OCI-M2 (cell line): Measurements from ENCODE around the gene UBE2O.
"Not testable (repeated sequence)": the region's sequence is repeated elsewhere in the genome, so short reads cannot be mapped to it uniquely, and the experiment has no call there.

Experiments
- DNase-seq: peaks from one replicate; lab custom pipeline; 2025; ENCODE audit not compliant: unreplicated experiment; lab: John Stamatoyannopoulos, UW

The UBE2O gene

DNA sequence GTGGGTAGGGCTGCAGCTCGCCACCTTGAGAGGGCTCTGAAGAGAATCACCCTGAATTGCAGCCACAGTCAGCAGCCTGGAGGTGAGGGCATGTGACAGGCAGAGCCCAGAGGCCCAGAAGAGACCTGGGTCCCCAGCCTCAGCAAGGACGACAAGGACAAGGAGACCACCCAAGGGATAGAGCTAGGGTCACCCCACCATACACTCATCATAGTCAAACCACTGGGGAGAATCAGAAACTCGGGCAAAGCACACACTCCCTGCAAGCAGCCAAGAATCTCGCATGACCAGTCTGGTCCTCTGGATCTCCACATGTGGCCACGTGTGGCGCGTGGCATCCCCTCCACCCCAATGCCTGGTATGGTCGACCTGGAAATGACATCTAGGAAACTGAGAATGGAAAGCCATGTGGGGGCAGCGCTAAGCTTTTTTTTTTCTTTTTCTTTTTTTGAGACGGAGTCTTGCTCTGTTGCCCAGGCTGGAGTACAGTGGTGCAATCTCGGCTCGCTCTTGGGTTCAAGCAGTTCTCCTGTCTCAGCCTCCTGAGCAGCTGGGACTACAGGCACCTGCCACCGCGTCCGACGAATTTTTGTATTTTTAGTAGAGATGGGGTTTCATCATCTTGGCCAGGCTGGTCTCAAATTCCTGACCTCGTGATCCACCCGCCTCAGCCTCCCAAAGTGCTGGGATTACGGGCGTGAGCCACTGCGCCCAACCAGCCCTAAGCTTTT, 73.1 kb downstream of the UBE2O start:
- no peak for DNase-seq

DNA sequence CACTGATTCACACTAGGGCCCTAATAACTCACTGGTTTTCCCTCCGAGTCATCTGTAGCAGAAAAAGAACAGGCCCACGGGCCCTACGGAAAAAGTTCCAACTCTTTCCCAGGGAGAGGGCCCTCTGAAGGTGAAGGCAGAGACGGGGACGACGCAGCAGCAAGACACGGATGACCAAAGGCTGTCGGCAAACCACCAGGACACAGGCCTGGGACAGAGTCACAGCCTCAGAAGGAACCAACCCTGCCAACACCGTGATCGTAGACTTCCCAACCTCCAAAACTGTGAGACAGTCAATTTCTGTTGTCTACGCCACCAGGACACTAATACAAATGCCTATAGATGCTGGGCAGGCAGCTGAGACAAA, 73.7 kb downstream of the UBE2O start:
- DNase-seq: no peak

DNA sequence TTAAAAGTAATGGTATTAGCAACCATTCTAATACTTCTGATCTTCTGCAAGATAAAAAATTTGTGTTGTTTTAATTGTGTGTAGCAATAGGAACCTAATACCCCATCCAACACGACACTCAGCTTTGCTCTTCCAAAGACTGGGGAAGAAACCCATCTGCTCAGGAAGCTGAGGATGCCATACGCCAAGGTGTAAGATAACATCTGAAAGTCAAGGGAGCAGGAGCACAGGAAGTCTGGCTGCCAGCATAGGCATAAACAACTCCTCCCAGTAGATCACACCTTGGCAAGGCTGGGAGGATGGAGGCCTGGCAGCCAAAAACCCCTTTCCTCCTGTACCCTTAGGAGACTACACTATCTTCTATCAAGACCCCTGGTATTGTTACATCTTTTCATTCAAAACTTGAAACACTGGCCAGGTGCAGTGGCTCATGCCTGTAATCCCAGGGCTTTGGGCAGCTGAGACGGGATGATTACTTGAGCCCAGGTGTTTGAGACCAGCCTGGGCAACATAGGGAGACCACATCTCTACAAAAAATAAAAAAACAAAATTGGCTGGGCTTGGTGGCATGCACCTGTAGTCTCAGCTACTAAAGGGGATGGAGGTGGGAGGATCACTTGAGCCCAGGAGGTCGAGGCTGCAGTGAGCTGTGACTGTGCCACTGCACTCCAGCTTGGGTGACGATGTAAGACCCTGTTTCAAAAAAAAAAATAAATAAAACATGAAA, 74.2 kb downstream of the UBE2O start:
- no peak for DNase-seq

DNA sequence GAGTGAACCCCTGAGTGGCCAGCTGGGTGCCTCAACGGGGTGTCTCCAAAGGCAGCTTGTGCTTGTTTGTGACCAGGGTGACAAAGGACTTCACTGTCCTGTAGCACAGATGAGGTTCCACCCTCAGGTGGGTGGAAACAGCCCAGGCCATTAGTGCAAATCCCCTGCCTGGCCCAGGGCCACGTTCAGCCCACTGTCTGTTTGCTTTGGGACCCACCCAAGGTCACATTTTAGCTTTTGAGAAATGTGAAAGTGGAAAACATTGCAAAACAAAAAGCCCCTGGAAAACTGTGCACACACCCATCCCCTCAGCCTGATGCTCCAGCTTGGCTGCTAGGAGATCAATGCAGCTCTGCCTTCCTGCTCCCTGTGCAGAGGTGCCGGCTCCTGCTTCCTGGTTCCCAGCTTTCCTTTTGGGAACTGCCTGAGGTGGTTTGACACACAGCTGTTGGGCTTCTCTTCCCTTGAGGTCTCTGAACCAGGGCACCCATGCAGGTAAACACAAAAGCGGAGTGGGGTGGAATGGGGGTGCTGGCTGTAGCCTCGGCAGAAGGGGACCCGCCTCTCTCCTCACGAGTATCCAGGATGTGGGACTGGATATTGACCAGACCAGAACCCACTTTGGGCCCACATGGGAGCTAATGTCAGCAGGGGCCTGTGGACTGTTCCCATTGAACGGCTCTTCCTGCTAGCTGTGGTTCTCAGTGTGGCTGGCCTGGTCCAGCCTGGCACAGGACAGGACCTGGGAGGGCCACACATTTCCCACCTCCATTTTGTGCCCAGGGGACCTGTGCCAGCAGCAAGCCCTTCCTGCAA, 76.4 kb downstream of the UBE2O start:
- DNase-seq: no peak

DNA sequence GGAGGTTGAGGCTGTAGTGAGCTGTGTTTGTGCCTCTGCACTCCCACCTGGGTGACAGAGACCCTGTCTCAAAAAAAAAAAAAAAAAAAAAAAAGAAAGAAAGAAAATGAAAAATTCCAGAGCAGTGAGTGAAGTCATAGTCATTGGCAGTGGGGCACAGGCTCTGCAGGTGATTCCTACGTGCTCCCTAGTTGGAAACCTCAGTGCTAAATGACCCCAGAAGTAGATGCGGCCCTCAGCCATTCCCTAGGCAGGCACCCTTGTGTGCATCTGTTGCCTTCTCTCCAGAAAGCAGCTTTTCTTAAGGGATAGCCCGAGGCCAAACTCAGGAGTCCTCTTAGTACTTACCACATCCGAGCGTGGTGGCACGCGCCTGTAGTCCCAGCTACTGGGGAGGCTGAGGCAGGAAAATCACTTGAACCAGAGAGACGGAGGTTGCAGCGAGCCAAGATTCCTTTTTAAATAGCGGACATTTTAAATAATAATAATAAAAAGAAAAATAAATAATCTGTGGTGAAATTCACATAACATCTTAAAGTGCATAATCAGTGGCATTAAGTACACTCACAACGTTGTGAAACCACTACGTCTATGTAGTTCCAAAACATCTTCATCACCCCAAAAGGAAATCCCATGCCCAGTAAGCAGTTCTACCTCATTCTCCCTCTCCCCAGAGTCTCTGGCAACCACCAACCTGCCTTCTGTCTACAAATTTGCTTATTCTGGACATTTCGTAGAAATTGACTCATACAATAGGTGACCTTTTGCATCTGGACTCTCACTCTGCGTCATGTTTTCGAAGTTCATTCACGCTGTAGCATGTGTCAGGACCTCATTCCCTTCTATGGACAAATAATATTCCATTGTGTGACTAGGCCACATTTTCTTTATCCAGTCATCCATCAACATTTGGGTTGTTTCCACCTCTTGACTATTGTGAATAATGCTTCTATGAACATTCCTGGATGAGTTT, 81.0 kb downstream of the UBE2O start:
- DNase-seq: no peak

DNA sequence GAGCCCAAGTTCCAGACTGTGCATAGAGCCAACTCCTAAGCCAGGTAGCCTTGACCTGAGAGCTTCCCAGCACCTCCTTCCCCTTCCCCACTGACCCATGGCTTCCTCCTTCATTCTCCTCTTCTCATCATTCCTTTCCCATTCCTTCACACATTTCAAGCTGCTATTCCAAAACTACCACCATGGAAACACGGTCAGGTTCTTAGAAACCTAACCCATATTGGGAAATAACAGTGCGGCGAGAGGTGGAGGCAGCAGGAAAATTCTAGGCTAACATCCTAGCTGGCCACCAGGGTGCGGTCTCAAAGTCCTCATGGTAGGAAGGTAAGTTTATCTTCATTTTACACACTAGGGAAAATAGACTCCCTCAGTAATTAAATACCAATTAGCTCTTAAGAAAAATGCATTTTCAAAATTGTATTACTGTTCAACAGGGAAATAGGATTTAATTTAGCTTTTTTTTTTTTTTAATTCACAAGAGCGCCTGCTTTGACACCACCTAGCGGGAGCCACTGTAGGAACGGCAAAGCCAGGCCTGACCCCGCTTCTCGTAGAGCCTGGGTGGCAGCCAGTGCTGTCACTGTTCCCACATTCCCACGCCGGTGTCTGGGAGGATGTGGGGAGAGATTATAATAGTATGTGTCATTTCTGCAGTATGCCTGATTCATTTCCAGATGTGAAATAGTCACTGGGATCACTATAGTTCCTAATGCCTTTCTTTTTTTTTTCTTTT, 82.5 kb downstream of the UBE2O start:
- no peak for DNase-seq

DNA sequence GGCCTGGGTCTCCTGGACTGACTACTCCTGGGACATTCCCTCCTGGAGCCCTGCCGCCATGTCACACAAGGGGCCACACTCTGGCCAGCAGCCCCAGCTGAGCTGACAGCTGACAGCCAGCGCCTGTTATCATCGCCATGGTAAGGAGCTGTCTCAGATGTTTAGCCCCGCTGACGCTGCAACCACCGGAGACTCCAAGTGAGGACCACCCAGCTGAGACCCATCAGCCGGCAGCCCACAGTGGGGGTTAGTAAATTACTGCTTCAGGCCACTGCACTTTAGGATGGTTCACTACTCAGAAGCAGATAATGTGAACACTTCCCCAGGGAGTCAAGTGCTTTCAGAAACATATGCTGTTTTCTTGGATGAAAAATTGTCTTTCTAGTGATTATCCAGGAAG, 83.1 kb downstream of the UBE2O start:
- no peak for DNase-seq

DNA sequence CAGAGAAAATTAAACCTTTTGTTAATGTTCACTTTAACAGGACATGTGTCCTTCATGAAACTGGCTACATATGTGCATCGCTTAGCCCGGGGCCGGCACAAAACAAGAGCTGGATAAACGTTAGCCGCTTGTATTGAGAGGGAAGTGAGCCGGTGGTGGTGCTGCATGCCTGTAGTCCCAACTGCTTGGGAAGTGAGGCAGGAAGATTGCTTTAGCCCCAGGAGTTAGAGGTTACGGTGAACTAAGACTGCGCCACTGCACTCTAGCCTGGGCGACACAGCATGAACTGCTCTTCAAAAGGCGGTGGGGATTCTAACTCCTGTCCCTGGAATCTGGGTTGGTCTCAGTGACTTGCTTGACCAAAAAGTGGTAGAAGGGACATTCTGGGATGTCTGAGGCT, 83.6 kb downstream of the UBE2O start:
- DNase-seq: no peak

DNA sequence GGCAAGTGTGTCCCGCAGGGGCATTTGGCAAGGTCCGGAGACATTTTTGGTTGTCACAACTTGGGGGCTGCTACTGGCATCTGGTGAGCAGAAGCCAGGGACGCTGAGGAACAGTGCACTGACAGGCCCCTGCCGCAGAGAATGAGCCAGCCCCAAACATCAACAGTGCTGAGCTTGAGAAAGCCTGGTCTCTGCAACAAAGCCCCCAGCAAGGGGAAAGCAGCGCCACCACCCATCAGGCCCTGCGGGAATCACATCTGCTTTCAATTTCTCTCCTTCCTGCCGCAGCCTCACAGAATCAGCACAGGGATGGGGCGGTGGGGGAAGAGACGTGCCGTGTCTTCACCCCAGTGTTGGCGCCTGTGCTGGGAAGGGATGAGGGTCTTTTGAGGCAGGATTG, 84.4 kb downstream of the UBE2O start:
- no peak for DNase-seq

DNA sequence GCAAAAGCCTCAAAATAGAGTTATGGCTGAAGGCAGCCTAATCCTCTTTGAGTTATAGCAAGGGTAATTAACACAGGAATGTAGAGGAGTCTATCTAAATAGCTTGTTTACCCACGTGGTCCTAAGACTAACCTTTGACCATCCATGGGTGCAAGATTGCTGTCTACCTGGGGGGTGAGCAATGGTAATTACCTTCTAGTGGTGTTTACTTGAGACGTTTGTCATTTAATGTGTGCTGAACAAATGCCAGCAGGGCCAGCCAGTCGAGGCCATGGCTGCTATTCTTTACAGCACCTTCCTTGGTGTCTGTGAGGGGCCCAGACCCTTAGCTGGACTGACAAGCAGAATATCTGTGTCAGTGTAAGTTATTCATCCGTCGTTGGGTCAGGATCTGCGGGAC, 85.3 kb downstream of the UBE2O start:
- no peak for DNase-seq

DNA sequence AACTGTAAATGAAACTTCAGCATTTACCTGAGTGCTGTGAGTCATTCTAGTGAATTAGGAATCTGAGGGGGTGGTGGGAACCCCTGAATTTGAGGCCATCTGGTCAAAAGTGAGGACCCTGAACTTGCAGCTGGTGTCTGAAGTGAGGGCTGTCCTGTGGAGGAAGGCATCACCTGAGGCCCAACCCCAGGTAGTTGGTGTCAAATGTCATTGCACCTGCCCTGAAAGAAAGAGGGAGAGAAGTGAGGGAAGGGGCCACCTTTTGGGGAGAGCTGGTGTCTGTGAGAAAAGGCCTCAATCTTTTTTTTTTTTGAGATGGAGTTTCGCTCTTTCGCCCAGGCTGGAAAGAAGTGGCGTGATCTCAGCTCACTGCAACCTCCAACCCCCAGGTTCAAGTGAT, 86.7 kb downstream of the UBE2O start:
- DNase-seq: no peak

DNA sequence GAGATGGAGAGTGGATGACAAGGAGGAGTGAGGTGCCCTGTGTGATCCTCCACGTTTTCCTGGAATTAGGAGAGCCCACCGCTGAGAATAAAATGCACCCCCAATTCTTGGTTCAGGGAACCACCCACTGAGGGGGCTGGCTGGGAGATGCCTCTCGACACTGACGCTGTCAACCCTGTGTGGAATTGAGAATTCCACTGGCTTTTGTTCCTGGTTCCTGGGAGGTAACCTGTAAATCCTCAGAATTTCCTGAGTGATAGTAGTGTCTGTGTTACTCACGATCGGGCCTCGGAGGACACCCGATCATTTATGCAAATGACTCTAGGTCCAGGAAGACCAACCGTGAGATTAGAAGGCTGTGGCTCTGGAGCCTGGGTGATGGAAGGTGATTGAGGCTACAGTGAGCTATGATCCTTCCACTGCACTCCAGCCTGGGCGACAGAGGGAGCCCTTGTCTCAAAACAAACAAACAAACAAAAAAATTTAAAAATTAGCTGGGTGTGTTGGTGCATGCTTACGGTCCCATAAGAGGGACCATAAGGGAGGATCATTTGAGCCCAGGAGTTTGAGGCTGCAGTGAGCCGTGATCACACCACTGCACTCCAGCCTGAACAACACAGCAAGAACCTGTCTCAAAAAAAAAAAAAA, 87.6 kb downstream of the UBE2O start:
- DNase-seq: no peak

DNA sequence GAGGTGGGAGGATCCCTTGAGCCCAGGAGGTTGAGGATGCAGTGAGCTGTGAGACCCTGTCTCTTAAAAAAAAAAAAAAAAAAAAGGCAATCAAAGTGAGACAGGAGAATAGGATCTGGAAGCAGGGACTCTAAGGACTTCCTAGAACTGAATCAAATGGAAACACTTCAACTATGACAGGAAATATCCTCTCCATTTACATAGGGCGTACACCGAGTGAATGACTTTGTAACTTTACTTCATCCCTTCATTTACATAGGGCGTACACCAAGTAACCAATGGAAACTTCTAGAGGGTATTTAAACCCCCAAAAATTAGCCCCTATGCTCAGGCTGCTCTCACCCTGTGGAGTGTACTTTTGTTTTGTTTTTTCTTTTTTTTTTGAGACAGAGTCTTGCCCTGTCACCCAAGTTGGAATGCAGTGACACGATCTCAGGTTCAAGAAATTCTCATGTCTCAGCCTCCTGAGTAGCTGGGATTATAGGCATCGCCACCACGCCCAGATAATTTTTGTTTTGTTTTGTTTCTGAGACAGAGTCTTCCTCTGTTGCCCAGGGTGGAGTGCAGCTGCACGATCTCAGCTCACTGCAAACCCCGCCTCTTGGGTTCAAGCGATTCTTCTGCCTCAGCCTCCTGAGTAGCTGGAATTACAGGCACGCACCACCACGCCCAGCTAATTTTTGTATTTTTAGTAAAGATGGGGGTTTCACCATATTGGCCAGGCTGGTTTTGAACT, 89.7 kb downstream of the UBE2O start:
- DNase-seq: no peak

DNA sequence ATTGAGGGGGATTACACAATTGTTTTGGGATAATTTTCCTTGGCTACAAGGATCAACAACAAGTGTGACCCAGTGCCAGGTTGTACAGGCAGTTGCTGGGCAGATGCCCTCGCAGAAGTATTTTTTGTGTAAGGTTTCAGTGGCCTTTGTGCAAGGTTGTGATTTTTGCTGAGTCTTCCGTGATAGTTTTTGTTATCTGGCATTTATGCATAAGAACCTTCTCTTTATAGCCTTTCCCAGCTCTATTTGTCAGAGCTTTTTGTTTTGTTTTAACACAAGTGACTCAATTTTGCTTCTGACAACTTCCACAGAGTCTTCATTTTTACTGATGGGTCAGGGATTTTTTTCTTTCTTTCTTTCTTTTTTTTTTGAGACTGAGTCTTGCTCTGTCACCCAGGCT, 92.5 kb downstream of the UBE2O start:
- no peak for DNase-seq

DNA sequence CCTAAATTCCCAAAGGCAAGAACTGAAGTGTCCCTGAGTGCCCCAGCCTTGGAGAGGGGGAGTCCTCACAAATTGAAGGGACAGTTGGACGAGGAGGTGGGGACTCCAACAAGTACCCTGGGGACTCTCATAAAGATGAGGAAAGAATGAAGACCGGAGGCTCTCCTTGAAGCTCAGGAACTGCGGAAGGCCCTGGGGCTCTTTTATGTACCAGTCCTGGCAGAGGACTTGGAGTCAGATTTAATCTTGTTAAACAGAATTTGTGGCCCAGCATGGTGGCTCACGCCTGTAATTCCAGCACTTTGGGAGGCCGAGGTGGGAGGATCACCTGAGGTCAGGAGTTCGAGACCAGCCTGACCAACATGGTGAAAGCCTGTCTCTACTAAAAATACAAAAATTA, 93.2 kb downstream of the UBE2O start:
- DNase-seq: not testable (repeated sequence)

DNA sequence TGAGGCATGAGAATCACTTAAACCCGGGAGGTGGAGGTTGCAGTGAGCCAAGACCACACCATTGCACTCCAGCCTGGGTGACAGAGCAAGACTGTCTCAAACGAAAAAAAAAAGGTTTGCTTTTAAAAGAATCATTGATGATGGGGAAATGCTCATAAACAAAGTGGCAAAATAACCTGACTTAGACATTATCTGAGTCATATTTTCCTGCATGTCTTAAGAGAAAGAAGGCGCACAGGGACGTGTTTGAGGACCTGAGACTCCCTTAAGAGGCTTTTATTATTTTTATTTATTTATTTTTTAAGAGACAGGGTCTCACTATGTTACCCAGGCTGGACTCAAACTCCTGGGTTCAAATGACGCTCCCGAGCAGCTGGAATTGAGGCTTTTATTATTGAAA, 93.6 kb downstream of the UBE2O start:
- DNase-seq: no peak

DNA sequence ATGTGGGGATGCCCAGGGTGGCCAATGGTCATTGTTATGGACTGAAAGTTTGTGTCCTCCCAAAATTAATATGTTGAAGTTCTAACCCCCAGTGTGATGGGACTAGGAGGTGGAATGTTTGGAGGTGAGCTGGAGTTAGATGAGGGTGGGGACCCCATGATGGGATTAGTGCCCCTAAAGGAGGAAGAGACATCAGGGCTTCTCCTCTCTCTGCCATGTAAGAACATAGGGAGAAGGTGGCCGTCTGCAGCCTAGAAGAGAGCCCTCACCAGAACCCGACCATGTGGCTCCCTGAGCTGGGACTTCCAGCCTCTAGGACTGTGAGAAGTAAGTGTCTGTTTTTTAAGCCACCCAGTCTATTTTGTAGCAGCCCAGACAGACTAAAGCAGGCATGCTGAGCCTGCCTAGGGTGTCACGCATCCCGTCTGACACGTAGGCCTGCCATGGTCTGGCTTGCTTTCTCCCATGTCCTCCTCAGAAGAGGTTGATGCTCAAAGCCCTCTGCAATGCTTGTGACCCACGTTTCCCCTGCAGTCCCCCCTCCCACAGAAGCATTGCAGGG, 95.3 kb downstream of the UBE2O start:
- no peak for DNase-seq

DNA sequence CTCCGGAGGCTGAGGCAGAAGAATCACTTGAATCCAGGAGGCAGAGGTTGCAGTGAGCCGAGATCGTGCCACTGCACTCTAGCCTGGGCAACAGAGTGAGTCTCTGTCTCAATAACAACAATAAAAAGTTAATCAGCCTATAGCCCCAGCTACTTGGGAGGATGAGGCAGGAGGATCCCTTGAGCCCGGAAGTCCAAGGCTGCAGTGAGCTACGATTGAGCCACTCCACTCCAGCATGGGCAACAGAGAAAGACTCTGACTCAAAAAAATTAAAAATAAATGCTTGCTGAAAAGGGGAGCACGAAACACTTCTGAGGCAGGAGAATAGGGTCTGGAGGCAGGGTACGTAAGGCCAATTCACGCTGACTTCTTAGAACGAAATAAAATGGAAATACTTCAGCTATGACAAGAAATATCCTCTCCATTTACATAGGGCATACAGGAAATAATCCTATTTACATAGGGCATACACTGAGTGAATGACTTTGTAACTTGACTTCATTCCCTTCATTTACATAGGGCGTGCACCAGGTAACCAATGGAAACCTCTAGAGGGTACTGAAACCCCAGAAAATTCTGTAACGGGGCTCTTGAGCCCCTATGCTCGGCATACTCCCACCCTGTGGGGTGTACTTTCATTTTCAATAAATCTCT, 96.0 kb downstream of the UBE2O start:
- no peak for DNase-seq
